HepG2 (cell line): ENCODE measurements around the gene DGCR8. TPM values are rescaled to one million over a fixed set of nuclear protein-coding genes. Genes with fewer than 3 reads are reported as not detected.

Source experiments
- ATAC-seq: fragments of 200-7000 bp; cut with Tn5 transposase; 3 replicates; pipeline ENCODE4 v1.9.1; 2020; ENCODE audit warnings: mild to moderate bottlenecking, moderate library complexity
- BruUV-seq: library from RNA; stranded (reverse); fragments of 400-500 nt; replicated peaks from 2 replicates; lab custom pipeline; 2021; lab: Mats Ljungman, UMichigan
- CTCF ChIA-PET: fragments of 300-600 bp; formaldehyde crosslinking; extraction: SDS; loops from one replicate; lab custom pipeline; 2021; ENCODE audit warnings: low total read pairs, inconsistent platforms, low intra/inter-chr PET ratio; lab: Yijun Ruan, JAX
- POLR2A ChIA-PET: fragments of 350-600 bp; sonication (Branson Sonifier 250); formaldehyde crosslinking; loops from one replicate; lab custom pipeline; 2020; ENCODE audit warnings: antibody characterized with exemption, inconsistent platforms; lab: Yijun Ruan, JAX
- DNase-seq: peaks from one replicate; pipeline ENCODE4 v3.0.0-alpha.2; 2015; ENCODE audit warnings: low spot score
- FAIRE-seq: peaks from 3 replicates; lab custom pipeline; 2011; peaks lifted over from hg19 to GRCh38; lab: Jason Lieb, UNC
- H2AFZ ChIP-seq: one replicate; pipeline ENCODE4 v1.6.1; 2011; ENCODE audit warnings: low read length, inconsistent platforms
- H3K27ac ChIP-seq: fragments of 300-600 bp; 3 replicates; pipeline ENCODE4 v1.8.0; 2011; ENCODE audit warnings: mixed run types, mild to moderate bottlenecking, mixed read lengths, low read length, inconsistent platforms; ENCODE audit not compliant: insufficient read depth; ENCODE audit errors: extremely low read length
- H3K27me3 ChIP-seq, 2 experiments: fragments of 200-600 bp in 1 of 2; 2 replicates in 1 of 2; 3 replicates in 1 of 2; pipeline versions ENCODE4 v1.6.0 to v1.8.0; 2011; ENCODE audit warnings: low read length in 2 of 2, mild to moderate bottlenecking in 2 of 2, moderate library complexity in 2 of 2, inconsistent platforms in 1 of 2; ENCODE audit not compliant: insufficient read depth in 2 of 2, control insufficient read depth in 1 of 2
- H3K36me3 ChIP-seq, 2 experiments: fragments of 200-600 bp in 1 of 2; replicated peaks in 1 of 2; 2 replicates in 1 of 2; 3 replicates in 1 of 2; pipeline versions ENCODE4 v1.5.1 to v1.8.0; 2011; ENCODE audit warnings: low read length in 2 of 2, inconsistent platforms in 1 of 2; ENCODE audit not compliant: insufficient read depth in 2 of 2, control insufficient read depth in 1 of 2
- H3K4me1 ChIP-seq: 2 replicates; pipeline ENCODE4 v1.5.1; 2012; ENCODE audit warnings: low read length, inconsistent platforms; ENCODE audit not compliant: insufficient read depth
- H3K4me2 ChIP-seq: 2 replicates; pipeline ENCODE4 v1.6.0; 2011; ENCODE audit warnings: low read depth, low read length, inconsistent platforms
- H3K4me3 ChIP-seq, 3 experiments: fragments of 200-600 bp in 1 of 3; sonication (generic), shearing (Covaris generic) in 1 of 3; replicated peaks in 1 of 3; 2 replicates each; pipeline ENCODE4 v1.5.1; 2011 to 2016; ENCODE audit warnings: low read length in 3 of 3, inconsistent platforms in 2 of 3, low read depth in 2 of 3, mild to moderate bottlenecking in 2 of 3, control low read depth in 1 of 3, mixed read lengths in 1 of 3; ENCODE audit not compliant: insufficient read depth in 1 of 3
- H3K79me2 ChIP-seq: one replicate; pipeline ENCODE4 v1.6.1; 2011; ENCODE audit warnings: low read length, inconsistent platforms; ENCODE audit not compliant: insufficient read depth
- H3K9ac ChIP-seq: 2 replicates; pipeline ENCODE4 v1.6.0; 2011; ENCODE audit warnings: mild to moderate bottlenecking, low read depth, low read length, inconsistent platforms; ENCODE audit not compliant: insufficient read depth
- H3K9me3 ChIP-seq: 2 replicates; pipeline ENCODE4 v1.5.1; 2012; ENCODE audit warnings: mild to moderate bottlenecking, low read length
- H4K20me1 ChIP-seq: 2 replicates; pipeline ENCODE4 v1.6.0; 2011; ENCODE audit warnings: inconsistent platforms, mild to moderate bottlenecking, low read length, moderate library complexity; ENCODE audit not compliant: insufficient read depth
- AHR ChIP-seq: IDR thresholded peaks from 2 replicates; pipeline ENCODE4 v1.6.1; 2018; ENCODE audit warnings: missing genetic modification reagents, missing compliant biosample characterization
- ATF5 ChIP-seq: sonication (generic); formaldehyde crosslinking; IDR thresholded peaks from 2 replicates; pipeline ENCODE4 v1.4.0; 2020; ENCODE audit warnings: mild to moderate bottlenecking, low read depth, missing genetic modification reagents
- CC2D1A ChIP-seq: sonication (generic); formaldehyde crosslinking; IDR thresholded peaks from 2 replicates; pipeline ENCODE4 v1.8.1; 2023; ENCODE audit warnings: mild to moderate bottlenecking, missing genetic modification reagents
- HDAC2 ChIP-seq: sonication (generic); formaldehyde crosslinking; IDR thresholded peaks from 2 replicates; pipeline ENCODE4 v1.4.0; 2020; ENCODE audit warnings: missing genetic modification reagents
- MEF2D ChIP-seq: sonication (generic); formaldehyde crosslinking; IDR thresholded peaks from 2 replicates; pipeline ENCODE4 v1.5.1; 2020; ENCODE audit warnings: mild to moderate bottlenecking, missing genetic modification reagents
- NR2F2 ChIP-seq: IDR thresholded peaks from 2 replicates; pipeline ENCODE4 v1.6.1; 2012; ENCODE audit warnings: low read depth, inconsistent platforms, borderline replicate concordance
- SP5 ChIP-seq: IDR thresholded peaks from 2 replicates; pipeline ENCODE4 v1.6.1; 2016; ENCODE audit warnings: low read depth, borderline replicate concordance
- TBX3 ChIP-seq: fragments of 450-650 bp; IDR thresholded peaks from 2 replicates; pipeline ENCODE4 v1.6.1; 2017; ENCODE audit warnings: antibody characterized with exemption, mild to moderate bottlenecking, inconsistent platforms, borderline replicate concordance
- TCF7 ChIP-seq: sonication (generic); IDR thresholded peaks from 2 replicates; pipeline ENCODE4 v1.6.1; 2016; ENCODE audit warnings: antibody characterized with exemption, low read depth
- TEF ChIP-seq: sonication (generic); formaldehyde crosslinking; IDR thresholded peaks from 2 replicates; pipeline ENCODE4 v1.5.0; 2020; ENCODE audit warnings: missing genetic modification reagents
- ZBTB14 ChIP-seq: sonication (generic); formaldehyde crosslinking; IDR thresholded peaks from 2 replicates; pipeline ENCODE4 v1.4.0; 2020; ENCODE audit warnings: missing genetic modification reagents
- ZBTB39 ChIP-seq: sonication (generic); formaldehyde crosslinking; IDR thresholded peaks from 2 replicates; pipeline ENCODE4 v1.5.0; 2020; ENCODE audit warnings: missing genetic modification reagents
- ZFP37 ChIP-seq: sonication (generic); formaldehyde crosslinking; IDR thresholded peaks from 2 replicates; pipeline ENCODE4 v1.4.0; 2020; ENCODE audit warnings: missing genetic modification reagents, borderline replicate concordance
- ZNF253 ChIP-seq: sonication (generic); formaldehyde crosslinking; IDR thresholded peaks from 2 replicates; pipeline ENCODE4 v1.8.0; 2022; ENCODE audit warnings: mild to moderate bottlenecking, missing genetic modification reagents, borderline replicate concordance
- ZNF326 ChIP-seq: sonication (generic); formaldehyde crosslinking; IDR thresholded peaks from 2 replicates; pipeline ENCODE4 v1.4.0; 2020; ENCODE audit warnings: missing genetic modification reagents, borderline replicate concordance
- ZUFSP ChIP-seq: sonication (generic); formaldehyde crosslinking; IDR thresholded peaks from 2 replicates; pipeline ENCODE4 v1.9.0; 2021; ENCODE audit warnings: missing genetic modification reagents, mild to moderate bottlenecking, borderline replicate concordance
- WGBS: methylation state at CpG from one replicate; pipeline ENCODE4 v1.1.6; 2017; ENCODE audit warnings: low lambda C conversion rate; 5-methylcytosine and 5-hydroxymethylcytosine counted together
- in situ Hi-C: cut with HindIII; loops from 2 replicates; pipeline ENCODE4 v1.10.0; 2017; ENCODE audit warnings: low pct_unique_long_range_greater_than_20kb; ENCODE audit not compliant: extremely low pct_ligation_motif_present
- intact Hi-C: fragments of 100-400 bp; cut with micrococcal nuclease; formaldehyde crosslinking; loops from one replicate; pipeline ENCODE4 v1.10.0; 2022; ENCODE audit not compliant: unreplicated experiment
- polyA plus RNA-seq, 8 experiments: library from polyadenylated mRNA; depleted of rRNA in 3 of 8; stranded (reverse) in 7 of 8; unstranded in 1 of 8; fragments of >200 nt; fragmentation: Illumina TruSeq in 4 of 8; extraction: Trizol in 4 of 8; gene quantifications; 2 replicates each; pipeline versions ENCODE4 v1.2.1 to v1.2.3, GENCODE V29; 2011 to 2016; ENCODE audit warnings: low read depth in 4 of 8, missing spikeins in 1 of 8, mixed read lengths in 1 of 8; ENCODE audit not compliant: insufficient read depth in 1 of 8
- total RNA-seq, 5 experiments: library from RNA; depleted of rRNA; stranded (reverse); fragments of >200 nt; fragmentation: Illumina TruSeq; extraction: Trizol; gene quantifications; 2 replicates each; pipeline ENCODE4 v1.2.3, GENCODE V29; 2016; ENCODE audit warnings: low read depth in 1 of 5

Gene DGCR8
- total and polyA plus RNA-seq, 2 of the 13 experiments (the other 11 are each of a cell fraction or from before 2014, with no cell fraction given) = 10.2 to 23.2 TPM

GRCh38 chr22:20150381-20151275, 70.6 kb downstream of the DGCR8 start, which contains the start of gene CCDC188:
Gene CCDC188, minus strand, starts transcription at chr22:20151055. Its CDS starts 69 bp downstream, at chr22:20150986.
- no TSS peak for BruUV-seq
- Histone ChIP-seq H3K9me3 (no peaks in the 10 kb centered on the region), H3K27me3 (peaks cover 10 to 27% of the 10 kb centered on the region in 2 experiments), H3K79me2 (no peaks in the 10 kb centered on the region), H3K4me1 (0 out of 2 replicates have a peak, but pooled peaks cover 12% of the 10 kb centered on the region), H3K4me2 (no peak within 1 kb of the TSS), H3K27ac (no peak within 1 kb of the TSS), H4K20me1 (no peaks in the 10 kb centered on the region), H3K9ac (no peak within 1 kb of the TSS), H3K4me3 (no peak within 1 kb of the TSS), H3K36me3 (no peaks in the 10 kb centered on the region), H2AFZ (no peak within 1 kb of the TSS)
- POLR2A ChIA-PET = interaction anchor here (0.6 kb wide), 1 partner anchor 208 kb away, joined by 3 read pairs; no protein-coding TSS in a partner anchor
- intact Hi-C loops = no loop called here
- DNase-seq (no peak), FAIRE-seq (no peak), ATAC-seq (no peak)
- in situ Hi-C loops = loop anchor here (10.0 to 25.0 kb wide), 2 partner anchors 84 to 1188 kb away; no protein-coding TSS in a partner anchor
- CTCF ChIA-PET = no interaction called here
- 22% methylated on average over 8 of the region's 14 CpGs for WGBS
- TF ChIP-seq ZBTB39 = no peak
- no peak for TF ChIP-seq TEF (CRISPR knock-in tag)
- no peak for TF ChIP-seq TCF7
- no peak for TF ChIP-seq ZBTB14 (CRISPR knock-in tag)
- no peak for TF ChIP-seq CC2D1A (CRISPR knock-in tag)
- no peak for TF ChIP-seq HDAC2 (CRISPR knock-in tag)
- no peak for TF ChIP-seq ATF5 (CRISPR knock-in tag)
- TF ChIP-seq SP5 (CRISPR knock-in tag) = no peak
- TF ChIP-seq ZNF326 (CRISPR knock-in tag) = no peak
- TF ChIP-seq MEF2D (CRISPR knock-in tag) = no peak
- TF ChIP-seq ZUFSP (CRISPR knock-in tag) = no peak
- TF ChIP-seq NR2F2 = no peak
- no peak for TF ChIP-seq ZFP37 (CRISPR knock-in tag)
- TF ChIP-seq TBX3 = no peak
- no peak for TF ChIP-seq AHR (CRISPR knock-in tag)
- no peak for TF ChIP-seq ZNF253
